ENCODE measurements around the gene CMTR1. TPM values are rescaled to one million over a fixed set of nuclear protein-coding genes. Genes with fewer than 3 reads are reported as not detected.

CMTR1 gene
- total and polyA plus RNA-seq, 2 of the 13 experiments (the other 11 are each of a cell fraction or from before 2014, with no cell fraction given), result 19.7 to 55.2 TPM

DNA sequence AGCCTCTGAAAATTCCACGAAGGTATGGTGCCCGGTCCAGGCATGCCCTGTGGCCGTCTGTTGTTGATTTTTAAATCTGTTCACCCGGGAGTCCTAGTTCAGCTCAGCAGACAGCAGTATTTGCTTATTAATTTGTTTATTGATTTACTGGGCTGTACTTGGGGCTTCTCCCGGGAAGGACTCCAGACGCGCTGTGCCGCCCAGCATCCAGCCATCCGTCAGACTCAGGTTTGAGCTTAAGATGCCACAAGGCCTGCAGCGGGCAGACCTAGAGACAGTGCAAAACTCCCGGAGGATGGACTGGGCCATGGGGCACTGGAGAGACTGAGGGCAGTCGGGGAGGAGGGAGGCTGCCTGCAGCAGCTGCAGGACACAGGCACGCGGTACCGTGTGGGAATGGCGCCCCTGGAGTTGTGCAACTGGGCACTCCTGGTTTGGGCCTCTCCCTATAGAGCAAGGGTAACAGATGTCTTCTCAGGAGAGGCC is 83.9 kb downstream of the CMTR1 start (continued):
- TF ChIP-seq ZSCAN30 (CRISPR knock-in tag; IDR thresholded peaks at IDR 0.05) (no peak), ZSCAN31 (CRISPR knock-in tag; IDR thresholded peaks at IDR 0.05; ENCODE audit: low read depth) (peak; percentile 71; the same call in 1 of the 2 replicates), LCORL (IDR thresholded peaks at IDR 0.05) (no peak), LCORL (CRISPR knock-in tag; IDR thresholded peaks at IDR 0.05) (0 out of 2 replicates have a peak, but pooled peaks have one; percentile 16), EED (CRISPR knock-in tag; IDR thresholded peaks at IDR 0.05) (0 out of 2 replicates have a peak, but pooled peaks have one; percentile 29), FOXC1 (CRISPR knock-in tag; IDR thresholded peaks at IDR 0.05; ENCODE audit: borderline replicate concordance) (peak; percentile 17; the same call in 1 of the 2 replicates), IKZF5 (CRISPR knock-in tag; IDR thresholded peaks at IDR 0.05) (no peak), CEBPG (CRISPR knock-in tag; IDR thresholded peaks at IDR 0.05) (peak; percentile 52), ZFY (CRISPR knock-in tag; IDR thresholded peaks at IDR 0.05) (no peak), SAFB2 (CRISPR knock-in tag; IDR thresholded peaks at IDR 0.05; ENCODE audit: borderline replicate concordance, low read depth) (no peak)
- TF ChIP-seq, protein P1, sequence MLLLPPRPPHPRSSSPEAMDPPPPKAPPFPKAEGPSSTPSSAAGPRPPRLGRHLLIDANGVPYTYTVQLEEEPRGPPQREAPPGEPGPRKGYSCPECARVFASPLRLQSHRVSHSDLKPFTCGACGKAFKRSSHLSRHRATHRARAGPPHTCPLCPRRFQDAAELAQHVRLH (CRISPR knock-in tag; IDR thresholded peaks at IDR 0.05; ENCODE audit: borderline replicate concordance, low read depth), result no peak
- TF ChIP-seq, protein P2, sequence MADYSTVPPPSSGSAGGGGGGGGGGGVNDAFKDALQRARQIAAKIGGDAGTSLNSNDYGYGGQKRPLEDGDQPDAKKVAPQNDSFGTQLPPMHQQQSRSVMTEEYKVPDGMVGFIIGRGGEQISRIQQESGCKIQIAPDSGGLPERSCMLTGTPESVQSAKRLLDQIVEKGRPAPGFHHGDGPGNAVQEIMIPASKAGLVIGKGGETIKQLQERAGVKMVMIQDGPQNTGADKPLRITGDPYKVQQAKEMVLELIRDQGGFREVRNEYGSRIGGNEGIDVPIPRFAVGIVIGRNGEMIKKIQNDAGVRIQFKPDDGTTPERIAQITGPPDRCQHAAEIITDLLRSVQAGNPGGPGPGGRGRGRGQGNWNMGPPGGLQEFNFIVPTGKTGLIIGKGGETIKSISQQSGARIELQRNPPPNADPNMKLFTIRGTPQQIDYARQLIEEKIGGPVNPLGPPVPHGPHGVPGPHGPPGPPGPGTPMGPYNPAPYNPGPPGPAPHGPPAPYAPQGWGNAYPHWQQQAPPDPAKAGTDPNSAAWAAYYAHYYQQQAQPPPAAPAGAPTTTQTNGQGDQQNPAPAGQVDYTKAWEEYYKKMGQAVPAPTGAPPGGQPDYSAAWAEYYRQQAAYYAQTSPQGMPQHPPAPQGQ (CRISPR knock-in tag; IDR thresholded peaks at IDR 0.05; ENCODE audit: borderline replicate concordance), result no peak
- TF ChIP-seq, protein P3, sequence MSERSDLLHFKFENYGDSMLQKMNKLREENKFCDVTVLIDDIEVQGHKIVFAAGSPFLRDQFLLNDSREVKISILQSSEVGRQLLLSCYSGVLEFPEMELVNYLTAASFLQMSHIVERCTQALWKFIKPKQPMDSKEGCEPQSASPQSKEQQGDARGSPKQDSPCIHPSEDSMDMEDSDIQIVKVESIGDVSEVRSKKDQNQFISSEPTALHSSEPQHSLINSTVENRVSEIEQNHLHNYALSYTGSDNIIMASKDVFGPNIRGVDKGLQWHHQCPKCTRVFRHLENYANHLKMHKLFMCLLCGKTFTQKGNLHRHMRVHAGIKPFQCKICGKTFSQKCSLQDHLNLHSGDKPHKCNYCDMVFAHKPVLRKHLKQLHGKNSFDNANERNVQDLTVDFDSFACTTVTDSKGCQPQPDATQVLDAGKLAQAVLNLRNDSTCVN (CRISPR knock-in tag; IDR thresholded peaks at IDR 0.05; ENCODE audit: borderline replicate concordance), result no peak
- TF ChIP-seq, protein P4, sequence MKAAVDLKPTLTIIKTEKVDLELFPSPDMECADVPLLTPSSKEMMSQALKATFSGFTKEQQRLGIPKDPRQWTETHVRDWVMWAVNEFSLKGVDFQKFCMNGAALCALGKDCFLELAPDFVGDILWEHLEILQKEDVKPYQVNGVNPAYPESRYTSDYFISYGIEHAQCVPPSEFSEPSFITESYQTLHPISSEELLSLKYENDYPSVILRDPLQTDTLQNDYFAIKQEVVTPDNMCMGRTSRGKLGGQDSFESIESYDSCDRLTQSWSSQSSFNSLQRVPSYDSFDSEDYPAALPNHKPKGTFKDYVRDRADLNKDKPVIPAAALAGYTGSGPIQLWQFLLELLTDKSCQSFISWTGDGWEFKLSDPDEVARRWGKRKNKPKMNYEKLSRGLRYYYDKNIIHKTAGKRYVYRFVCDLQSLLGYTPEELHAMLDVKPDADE (CRISPR knock-in tag; IDR thresholded peaks at IDR 0.05), result no peak
- TF ChIP-seq, protein P5, sequence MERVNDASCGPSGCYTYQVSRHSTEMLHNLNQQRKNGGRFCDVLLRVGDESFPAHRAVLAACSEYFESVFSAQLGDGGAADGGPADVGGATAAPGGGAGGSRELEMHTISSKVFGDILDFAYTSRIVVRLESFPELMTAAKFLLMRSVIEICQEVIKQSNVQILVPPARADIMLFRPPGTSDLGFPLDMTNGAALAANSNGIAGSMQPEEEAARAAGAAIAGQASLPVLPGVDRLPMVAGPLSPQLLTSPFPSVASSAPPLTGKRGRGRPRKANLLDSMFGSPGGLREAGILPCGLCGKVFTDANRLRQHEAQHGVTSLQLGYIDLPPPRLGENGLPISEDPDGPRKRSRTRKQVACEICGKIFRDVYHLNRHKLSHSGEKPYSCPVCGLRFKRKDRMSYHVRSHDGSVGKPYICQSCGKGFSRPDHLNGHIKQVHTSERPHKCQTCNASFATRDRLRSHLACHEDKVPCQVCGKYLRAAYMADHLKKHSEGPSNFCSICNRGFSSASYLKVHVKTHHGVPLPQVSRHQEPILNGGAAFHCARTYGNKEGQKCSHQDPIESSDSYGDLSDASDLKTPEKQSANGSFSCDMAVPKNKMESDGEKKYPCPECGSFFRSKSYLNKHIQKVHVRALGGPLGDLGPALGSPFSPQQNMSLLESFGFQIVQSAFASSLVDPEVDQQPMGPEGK (CRISPR knock-in tag; IDR thresholded peaks at IDR 0.05), result 0 out of 2 replicates have a peak, but pooled peaks have one; percentile 42
- TF ChIP-seq, protein P6, sequence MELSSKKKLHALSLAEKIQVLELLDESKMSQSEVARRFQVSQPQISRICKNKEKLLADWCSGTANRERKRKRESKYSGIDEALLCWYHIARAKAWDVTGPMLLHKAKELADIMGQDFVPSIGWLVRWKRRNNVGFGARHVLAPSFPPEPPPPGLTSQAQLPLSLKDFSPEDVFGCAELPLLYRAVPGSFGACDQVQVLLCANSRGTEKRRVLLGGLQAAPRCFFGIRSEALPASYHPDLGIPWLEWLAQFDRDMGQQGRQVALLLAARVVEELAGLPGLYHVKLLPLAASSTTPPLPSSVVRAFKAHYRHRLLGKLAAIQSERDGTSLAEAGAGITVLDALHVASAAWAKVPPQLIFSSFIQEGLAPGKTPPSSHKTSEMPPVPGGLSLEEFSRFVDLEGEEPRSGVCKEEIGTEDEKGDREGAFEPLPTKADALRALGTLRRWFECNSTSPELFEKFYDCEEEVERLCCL (CRISPR knock-in tag; IDR thresholded peaks at IDR 0.05; ENCODE audit: borderline replicate concordance), result no peak
- TF ChIP-seq, protein P7, sequence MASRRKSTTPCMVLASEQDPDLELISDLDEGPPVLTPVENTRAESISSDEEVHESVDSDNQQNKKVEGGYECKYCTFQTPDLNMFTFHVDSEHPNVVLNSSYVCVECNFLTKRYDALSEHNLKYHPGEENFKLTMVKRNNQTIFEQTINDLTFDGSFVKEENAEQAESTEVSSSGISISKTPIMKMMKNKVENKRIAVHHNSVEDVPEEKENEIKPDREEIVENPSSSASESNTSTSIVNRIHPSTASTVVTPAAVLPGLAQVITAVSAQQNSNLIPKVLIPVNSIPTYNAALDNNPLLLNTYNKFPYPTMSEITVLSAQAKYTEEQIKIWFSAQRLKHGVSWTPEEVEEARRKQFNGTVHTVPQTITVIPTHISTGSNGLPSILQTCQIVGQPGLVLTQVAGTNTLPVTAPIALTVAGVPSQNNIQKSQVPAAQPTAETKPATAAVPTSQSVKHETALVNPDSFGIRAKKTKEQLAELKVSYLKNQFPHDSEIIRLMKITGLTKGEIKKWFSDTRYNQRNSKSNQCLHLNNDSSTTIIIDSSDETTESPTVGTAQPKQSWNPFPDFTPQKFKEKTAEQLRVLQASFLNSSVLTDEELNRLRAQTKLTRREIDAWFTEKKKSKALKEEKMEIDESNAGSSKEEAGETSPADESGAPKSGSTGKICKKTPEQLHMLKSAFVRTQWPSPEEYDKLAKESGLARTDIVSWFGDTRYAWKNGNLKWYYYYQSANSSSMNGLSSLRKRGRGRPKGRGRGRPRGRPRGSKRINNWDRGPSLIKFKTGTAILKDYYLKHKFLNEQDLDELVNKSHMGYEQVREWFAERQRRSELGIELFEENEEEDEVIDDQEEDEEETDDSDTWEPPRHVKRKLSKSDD (CRISPR knock-in tag; IDR thresholded peaks at IDR 0.05; ENCODE audit: low read depth), result no peak

Measured in HepG2 (cell line).